Fibroblast of lung (primary cell): ENCODE results near the gene ARL4D.

Source experiments
- EZH2 ChIP-seq: IDR thresholded peaks from 2 replicates; pipeline ENCODE4 v1.5.1; 2012; ENCODE audit warnings: low read length, control low read depth, mild to moderate bottlenecking; ENCODE audit errors: missing control alignments
- TF ChIP-seq, protein P1 (sequence below), 2 donors: IDR thresholded peaks in 1 of 2; conservative IDR thresholded peaks in 1 of 2; 1 replicate in 1 of 2; 2 replicates in 1 of 2; pipeline ENCODE4 v1.5.1; 2011 to 2012; ENCODE audit warnings: low read length in 2 of 2, control low read depth in 1 of 2, inconsistent platforms in 1 of 2, low read depth in 1 of 2, mild to moderate bottlenecking in 1 of 2

DNA sequence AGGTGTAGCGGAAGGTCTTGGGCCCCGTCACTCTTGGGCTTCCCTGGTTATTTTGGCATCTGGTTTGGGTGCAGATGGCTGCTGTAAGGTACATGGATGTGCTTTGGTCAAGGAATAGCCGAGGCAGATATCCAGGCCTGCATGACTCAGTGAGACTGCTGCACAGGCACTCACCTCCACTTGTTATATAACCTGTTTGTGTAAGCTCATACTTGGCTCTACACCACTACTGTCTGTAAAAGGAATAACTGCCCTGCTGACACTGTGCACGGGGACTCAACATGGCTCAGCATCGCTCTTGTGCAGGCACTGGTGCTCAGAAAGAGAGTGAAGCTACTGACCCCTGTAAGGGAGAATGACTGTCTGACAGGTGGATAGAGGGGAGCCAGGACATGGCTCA, 42.3 kb upstream of the ARL4D start:
- TF ChIP-seq, protein P1, sequence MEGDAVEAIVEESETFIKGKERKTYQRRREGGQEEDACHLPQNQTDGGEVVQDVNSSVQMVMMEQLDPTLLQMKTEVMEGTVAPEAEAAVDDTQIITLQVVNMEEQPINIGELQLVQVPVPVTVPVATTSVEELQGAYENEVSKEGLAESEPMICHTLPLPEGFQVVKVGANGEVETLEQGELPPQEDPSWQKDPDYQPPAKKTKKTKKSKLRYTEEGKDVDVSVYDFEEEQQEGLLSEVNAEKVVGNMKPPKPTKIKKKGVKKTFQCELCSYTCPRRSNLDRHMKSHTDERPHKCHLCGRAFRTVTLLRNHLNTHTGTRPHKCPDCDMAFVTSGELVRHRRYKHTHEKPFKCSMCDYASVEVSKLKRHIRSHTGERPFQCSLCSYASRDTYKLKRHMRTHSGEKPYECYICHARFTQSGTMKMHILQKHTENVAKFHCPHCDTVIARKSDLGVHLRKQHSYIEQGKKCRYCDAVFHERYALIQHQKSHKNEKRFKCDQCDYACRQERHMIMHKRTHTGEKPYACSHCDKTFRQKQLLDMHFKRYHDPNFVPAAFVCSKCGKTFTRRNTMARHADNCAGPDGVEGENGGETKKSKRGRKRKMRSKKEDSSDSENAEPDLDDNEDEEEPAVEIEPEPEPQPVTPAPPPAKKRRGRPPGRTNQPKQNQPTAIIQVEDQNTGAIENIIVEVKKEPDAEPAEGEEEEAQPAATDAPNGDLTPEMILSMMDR (conservative IDR thresholded peaks at IDR 0.05 in 1 of 2, IDR thresholded peaks at IDR 0.05 in 1 of 2; ENCODE audit: low read depth in 1 of 2, low read length in 2 of 2) = no peak
- no peak for TF ChIP-seq EZH2
